Sigmoid colon (tissue), 7 donors: ENCODE data around the gene CDX1. TPM values are rescaled to one million over a fixed set of nuclear protein-coding genes. Genes with fewer than 3 reads are reported as not detected.
A peak's percentile ranks its signal among the peaks of the same experiment; 100 is the strongest.
"Not testable (repeated sequence)": the region's sequence is repeated elsewhere in the genome, so short reads cannot be mapped to it uniquely, and the experiment has no call there.

ENCODE experiments used
- DNase-seq: peaks from one replicate; pipeline ENCODE4 v3.0.0-alpha.2; 2019
- H3K27ac ChIP-seq, 4 donors: fragments of 200-600 bp; sonication (generic); one replicate each; pipeline ENCODE4 v1.5.1; 2016 to 2019; ENCODE audit warnings: mild to moderate bottlenecking in 1 of 4
- H3K27me3 ChIP-seq, 3 donors: fragments of 200-600 bp; sonication (generic); one replicate each; pipeline ENCODE4 v1.5.1; 2019; ENCODE audit warnings: mild to moderate bottlenecking in 1 of 3
- H3K36me3 ChIP-seq, 4 donors: fragments of 200-600 bp; sonication (generic); one replicate each; pipeline ENCODE4 v1.5.1; 2016 to 2019
- H3K4me1 ChIP-seq, 4 donors: fragments of 200-600 bp; sonication (generic); one replicate each; pipeline ENCODE4 v1.5.1; 2017 to 2019
- H3K4me3 ChIP-seq, 4 donors: fragments of 200-600 bp; sonication (generic); one replicate each; pipeline ENCODE4 v1.5.1; 2017 to 2019; ENCODE audit warnings: mild to moderate bottlenecking in 2 of 4, moderate library complexity in 1 of 4
- H3K9me3 ChIP-seq, 4 donors: fragments of 200-600 bp in 3 of 4; sonication (generic) in 3 of 4; one replicate each; pipeline versions ENCODE4 v1.5.1 to v1.6.1; 2013 to 2019
- EP300 ChIP-seq, 4 donors: sonication (generic); formaldehyde crosslinking; IDR thresholded peaks; one replicate each; pipeline ENCODE4 v1.6.1; 2017; ENCODE audit warnings: antibody characterized with exemption in 4 of 4
- POLR2A ChIP-seq, 2 donors: fragments of 450-650 bp; IDR thresholded peaks; one replicate each; pipeline ENCODE4 v1.6.1; 2016; ENCODE audit warnings: antibody characterized with exemption in 2 of 2, mild to moderate bottlenecking in 2 of 2, moderate library complexity in 2 of 2
- POLR2AphosphoS5 ChIP-seq, 4 donors: sonication (generic); formaldehyde crosslinking; IDR thresholded peaks; one replicate each; pipeline ENCODE4 v1.6.1; 2017; ENCODE audit warnings: antibody characterized with exemption in 4 of 4
- WGBS, 2 donors: extraction: QIAGEN DNeasy Blood & Tissue Kit; methylation state at CpG; one replicate each; pipeline ENCODE4 v1.1.7; 2013; 5-methylcytosine and 5-hydroxymethylcytosine counted together
- intact Hi-C: fragments of 100-400 bp; cut with DNase I; formaldehyde crosslinking; loops from one replicate; pipeline ENCODE4 v1.15.1; 2023
- polyA plus RNA-seq, 3 donors: library from polyadenylated mRNA; stranded (reverse); fragments of 200-250 nt; gene quantifications; one replicate each; pipeline ENCODE4 v1.2.3, GENCODE V29; 2013
- total RNA-seq, 4 donors: library from RNA; depleted of rRNA; stranded (reverse); fragments of >200 nt; gene quantifications; one replicate each; pipeline ENCODE4 v1.1.0, GENCODE V29; 2016
- TF ChIP-seq, protein P1 (sequence below), 4 experiments: fragments of 450-650 bp in 3 of 4; fragments of 200-600 bp in 1 of 4; IDR thresholded peaks; one replicate each; pipeline ENCODE4 v1.5.1; 2016 to 2019; ENCODE audit warnings: antibody characterized with exemption in 4 of 4, mild to moderate bottlenecking in 3 of 4, moderate library complexity in 2 of 4
- donor health status: healthy with polysubstance abuse.
- donor health status: Bipolar disorder and iron deficiency.
- donor health status: healthy.

CDX1 gene
- total and polyA plus RNA-seq, 7 donors, result 0.71 to 455 (median 325) TPM; not detected in 2

DNA sequence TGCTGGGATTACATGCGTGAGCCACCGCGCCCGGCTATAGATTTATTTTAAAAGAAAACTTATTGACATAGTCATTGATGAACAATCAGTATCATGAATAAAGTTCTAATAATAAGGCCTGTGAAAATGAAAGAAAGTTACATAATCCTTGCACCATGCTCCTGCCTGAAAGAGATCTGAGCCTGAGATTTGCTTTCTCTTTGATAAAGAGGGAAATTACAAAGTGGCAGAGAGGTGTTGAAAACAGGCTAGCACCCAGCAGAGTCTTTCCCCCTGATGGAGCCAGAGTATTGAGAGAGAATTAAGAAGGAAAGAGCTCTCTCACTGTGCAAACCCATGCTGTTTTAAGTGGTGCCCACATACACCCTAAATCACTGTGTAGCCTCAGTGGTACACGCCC lies 60.5 kb downstream of the CDX1 start:
- no peaks in the 10 kb centered on the region for H3K9me3 ChIP-seq
- peak; percentile 42 for DNase-seq
- no peak overlapping the region for H3K27ac ChIP-seq
- 94 to 95% methylated on average over 5 of the region's 5 CpGs for WGBS, 2 donors
- no peaks in the 10 kb centered on the region for H3K4me1 ChIP-seq
- intact Hi-C loops, result no loop called here
- TF ChIP-seq POLR2AphosphoS5 (IDR thresholded peaks at IDR 0.05) (no peak), EP300 (IDR thresholded peaks at IDR 0.05) (no peak), POLR2A (IDR thresholded peaks at IDR 0.05) (no peak)
- TF ChIP-seq, protein P1, sequence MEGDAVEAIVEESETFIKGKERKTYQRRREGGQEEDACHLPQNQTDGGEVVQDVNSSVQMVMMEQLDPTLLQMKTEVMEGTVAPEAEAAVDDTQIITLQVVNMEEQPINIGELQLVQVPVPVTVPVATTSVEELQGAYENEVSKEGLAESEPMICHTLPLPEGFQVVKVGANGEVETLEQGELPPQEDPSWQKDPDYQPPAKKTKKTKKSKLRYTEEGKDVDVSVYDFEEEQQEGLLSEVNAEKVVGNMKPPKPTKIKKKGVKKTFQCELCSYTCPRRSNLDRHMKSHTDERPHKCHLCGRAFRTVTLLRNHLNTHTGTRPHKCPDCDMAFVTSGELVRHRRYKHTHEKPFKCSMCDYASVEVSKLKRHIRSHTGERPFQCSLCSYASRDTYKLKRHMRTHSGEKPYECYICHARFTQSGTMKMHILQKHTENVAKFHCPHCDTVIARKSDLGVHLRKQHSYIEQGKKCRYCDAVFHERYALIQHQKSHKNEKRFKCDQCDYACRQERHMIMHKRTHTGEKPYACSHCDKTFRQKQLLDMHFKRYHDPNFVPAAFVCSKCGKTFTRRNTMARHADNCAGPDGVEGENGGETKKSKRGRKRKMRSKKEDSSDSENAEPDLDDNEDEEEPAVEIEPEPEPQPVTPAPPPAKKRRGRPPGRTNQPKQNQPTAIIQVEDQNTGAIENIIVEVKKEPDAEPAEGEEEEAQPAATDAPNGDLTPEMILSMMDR (IDR thresholded peaks at IDR 0.05), result no peak
- no peaks in the 10 kb centered on the region for H3K36me3 ChIP-seq
- H3K27me3 ChIP-seq, result no peaks in the 10 kb centered on the region
- H3K4me3 ChIP-seq, result no peak overlapping the region

DNA sequence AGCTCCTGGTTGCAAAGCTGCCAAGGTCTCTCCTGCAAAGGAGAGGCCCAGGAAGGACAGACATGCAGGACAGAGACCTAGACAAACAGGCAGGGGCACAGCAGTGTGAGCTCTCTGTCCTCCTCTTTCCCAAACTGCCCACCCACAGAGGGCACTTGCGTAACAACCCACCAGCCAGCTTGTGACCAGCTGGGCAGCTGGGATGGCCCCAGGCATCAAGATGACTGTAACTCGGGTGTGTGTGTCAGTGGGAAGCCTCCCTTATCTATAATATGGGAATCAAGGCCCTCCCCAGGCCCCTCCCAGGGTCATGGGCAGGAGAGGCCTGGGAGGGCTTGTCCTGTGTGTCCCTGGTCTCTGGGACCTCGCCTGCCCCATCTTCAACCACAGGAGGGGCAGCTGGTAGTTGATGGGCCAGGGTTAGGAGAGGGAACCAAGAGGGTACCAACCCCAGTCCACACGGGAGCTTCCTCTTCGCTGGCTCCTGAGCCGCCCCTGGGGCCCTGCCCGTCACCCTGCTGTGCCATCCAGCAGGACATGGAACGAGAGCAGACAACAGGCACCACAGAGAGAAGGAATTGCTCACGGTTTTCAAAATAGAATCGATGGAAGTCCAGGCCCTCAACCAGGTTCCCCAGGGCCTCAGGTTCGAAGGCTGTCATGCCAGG lies 61.2 kb downstream of the CDX1 start:
- H3K4me3 ChIP-seq, result no peak overlapping the region
- 80 to 86% methylated on average over 11 of the region's 11 CpGs for WGBS, 2 donors
- no peaks in the 10 kb centered on the region for H3K4me1 ChIP-seq
- DNase-seq, result no peak
- no peaks in the 10 kb centered on the region for H3K9me3 ChIP-seq
- no peaks in the 10 kb centered on the region for H3K27me3 ChIP-seq
- H3K36me3 ChIP-seq, result no peaks in the 10 kb centered on the region
- TF ChIP-seq EP300 (IDR thresholded peaks at IDR 0.05) (no peak), POLR2A (IDR thresholded peaks at IDR 0.05) (no peak)
- intact Hi-C loops, result no loop called here
- no peak overlapping the region for H3K27ac ChIP-seq

DNA sequence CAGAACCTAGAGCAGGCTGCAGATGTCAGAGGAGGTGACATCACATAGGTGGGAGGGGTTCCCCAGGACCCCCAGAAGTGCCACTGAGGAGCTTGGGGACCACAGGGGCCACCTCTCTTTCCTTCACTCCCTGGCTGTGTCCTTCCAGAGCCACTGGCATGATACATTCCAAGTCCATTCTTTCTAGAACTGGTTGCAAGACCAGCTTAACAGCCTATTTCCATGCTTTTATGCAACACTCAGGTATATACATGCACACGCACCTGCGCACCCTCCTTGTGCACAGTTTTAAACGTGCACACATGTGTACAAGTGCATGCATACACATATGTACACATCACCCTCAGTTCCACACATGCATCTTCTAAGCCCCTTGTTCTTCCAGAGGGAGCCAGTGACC lies 63.0 kb downstream of the CDX1 start:
- intact Hi-C loops, result no loop called here
- Histone ChIP-seq H3K27ac (no peak overlapping the region), H3K4me1 (no peaks in the 10 kb centered on the region), H3K36me3 (no peaks in the 10 kb centered on the region), H3K27me3 (no peaks in the 10 kb centered on the region), H3K9me3 (no peaks in the 10 kb centered on the region), H3K4me3 (no peak overlapping the region)
- TF ChIP-seq, protein P1 (IDR thresholded peaks at IDR 0.05), result no peak
- TF ChIP-seq EP300 (IDR thresholded peaks at IDR 0.05) (no peak), POLR2A (IDR thresholded peaks at IDR 0.05) (no peak)
- DNase-seq, result no peak
- WGBS, 2 donors, result 76 to 87% methylated on average over 3 of the region's 3 CpGs

DNA sequence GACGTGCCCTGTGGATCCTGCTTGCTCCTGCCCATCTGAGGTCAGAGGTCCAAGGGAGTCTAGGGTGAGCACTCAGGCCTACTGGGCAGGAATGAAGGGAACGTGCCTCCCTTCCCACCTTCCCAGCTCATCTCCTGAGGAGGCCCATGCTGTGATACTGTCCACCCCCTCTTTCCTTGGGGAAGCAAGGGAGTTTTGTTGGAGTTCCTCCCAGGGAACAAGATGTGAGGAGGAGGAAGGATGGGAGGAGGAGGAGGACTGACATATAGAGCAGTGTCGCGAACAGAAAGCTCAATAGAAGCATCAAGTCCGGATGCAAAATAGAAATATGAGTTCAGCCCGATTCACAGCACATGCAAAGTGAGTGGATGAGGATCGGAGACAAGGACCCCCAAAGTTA lies 64.3 kb downstream of the CDX1 start:
- WGBS, 2 donors, result 91 to 93% methylated on average over 7 of the region's 7 CpGs
- H3K27ac ChIP-seq, result no peak overlapping the region
- TF ChIP-seq POLR2AphosphoS5 (IDR thresholded peaks at IDR 0.05) (no peak), EP300 (IDR thresholded peaks at IDR 0.05) (no peak), POLR2A (IDR thresholded peaks at IDR 0.05) (no peak)
- TF ChIP-seq, protein P1 (IDR thresholded peaks at IDR 0.05), result no peak
- intact Hi-C loops, result no loop called here
- no peaks in the 10 kb centered on the region for H3K36me3 ChIP-seq
- H3K9me3 ChIP-seq, result no peaks in the 10 kb centered on the region
- DNase-seq, result no peak
- no peaks in the 10 kb centered on the region for H3K27me3 ChIP-seq
- H3K4me3 ChIP-seq, result no peak overlapping the region
- H3K4me1 ChIP-seq, result no peaks in the 10 kb centered on the region

DNA sequence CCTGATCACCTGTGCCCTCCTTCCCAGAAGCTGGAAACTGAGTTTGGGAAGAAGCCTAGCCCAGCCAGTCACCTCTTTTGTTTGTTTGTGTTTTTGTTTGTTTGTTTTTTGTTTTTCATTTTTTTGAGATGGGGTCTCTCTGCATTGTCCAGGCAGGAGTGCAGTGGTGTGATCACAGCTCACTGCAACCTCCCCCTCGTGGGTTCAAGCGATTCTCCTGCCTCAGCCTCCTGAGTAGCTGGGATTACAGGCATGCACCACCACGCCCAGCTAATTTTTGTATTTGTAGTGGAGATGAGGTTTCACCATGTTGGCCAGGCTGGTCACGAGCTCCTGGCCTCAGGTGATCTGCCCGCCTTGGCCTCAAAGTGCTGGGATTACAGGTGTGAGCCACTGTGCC lies 67.1 kb downstream of the CDX1 start:
- intact Hi-C loops, H3K36me3 ChIP-seq, H3K27me3 ChIP-seq, H3K27ac ChIP-seq, H3K4me1 ChIP-seq, H3K4me3 ChIP-seq, DNase-seq, H3K9me3 ChIP-seq: not testable (repeated sequence)
- WGBS, 2 donors, result 83 to 89% methylated on average over 5 of the region's 5 CpGs

Other genes starting within 250 kb of the CDX1 start
- gene PDE6A, start 222.0 kb upstream of the CDX1 start, total RNA-seq, result not detected
- 1 to 10 TPM; 1.6 to 2.8 (median 2.4) TPM for gene PDE6A, start 222.0 kb upstream of the CDX1 start, polyA plus RNA-seq
- gene SLC26A2, start 206.0 kb upstream of the CDX1 start, total RNA-seq, result 10 to 100 TPM in 1 of 4 donors, 1 to 10 TPM in 3; 6.4 to 12.1 (median 7.0) TPM
- 10 to 100 TPM; 40.2 to 88.8 (median 42.8) TPM for gene SLC26A2, start 206.0 kb upstream of the CDX1 start, polyA plus RNA-seq
- gene TIGD6, start 166.1 kb upstream of the CDX1 start, total RNA-seq, result 10 to 100 TPM in 1 of 4 donors, 1 to 10 TPM in 3; 1.6 to 11.4 (median 3.8) TPM
- gene TIGD6, start 166.1 kb upstream of the CDX1 start, polyA plus RNA-seq, result 1 to 10 TPM in 2 of 3 donors, under 1 TPM in 1; 0.60 to 2.4 (median 1.4) TPM
- 10 to 100 TPM; 13.9 to 28.8 (median 21.0) TPM for gene HMGXB3, start 166.0 kb upstream of the CDX1 start, total RNA-seq
- gene HMGXB3, start 166.0 kb upstream of the CDX1 start, polyA plus RNA-seq, result 10 to 100 TPM in 1 of 3 donors, 1 to 10 TPM in 2; 3.6 to 22.5 (median 6.5) TPM
- gene CSF1R, start 80.2 kb upstream of the CDX1 start, total RNA-seq, result 10 to 100 TPM; 21.9 to 44.4 (median 36.0) TPM
- gene CSF1R, start 80.2 kb upstream of the CDX1 start, polyA plus RNA-seq, result 10 to 100 TPM; 10.8 to 26.1 (median 16.3) TPM
- 100 to 1,000 TPM in 1 of 4 donors, 10 to 100 TPM in 3; 54.9 to 104 (median 69.4) TPM for gene PDGFRB, start 10.9 kb upstream of the CDX1 start, total RNA-seq
- 10 to 100 TPM in 1 of 3 donors, 1 to 10 TPM in 2; 3.9 to 26.7 (median 6.0) TPM for gene PDGFRB, start 10.9 kb upstream of the CDX1 start, polyA plus RNA-seq
- gene SLC6A7, start 23.3 kb downstream of the CDX1 start, total RNA-seq, result not detected
- gene SLC6A7, start 23.3 kb downstream of the CDX1 start, polyA plus RNA-seq, result 10 to 100 TPM in 1 of 3 donors, under 1 TPM in 2; 0.46 to 10.8 (median 0.60) TPM
- gene CAMK2A, start 123.0 kb downstream of the CDX1 start, total RNA-seq, result 1 to 10 TPM in 2 of 4 donors, under 1 TPM in 2; 0.49 to 2.1 (median 1.2) TPM
- under 1 TPM in 2 of 3 donors, not detected in 1; 0.44 to 0.60 TPM for gene CAMK2A, start 123.0 kb downstream of the CDX1 start, polyA plus RNA-seq
- 1 to 10 TPM; 1.4 to 3.3 (median 2.3) TPM for gene ARSI, start 136.1 kb downstream of the CDX1 start, total RNA-seq
- gene ARSI, start 136.1 kb downstream of the CDX1 start, polyA plus RNA-seq, result under 1 TPM in 1 of 3 donors, not detected in 2; 0.63 TPM
- 10 to 100 TPM; 17.4 to 28.1 (median 23.6) TPM for gene TCOF1, start 190.9 kb downstream of the CDX1 start, total RNA-seq
- 10 to 100 TPM in 1 of 3 donors, 1 to 10 TPM in 2; 5.4 to 26.4 (median 6.2) TPM for gene TCOF1, start 190.9 kb downstream of the CDX1 start, polyA plus RNA-seq
- gene CD74, start 246.1 kb downstream of the CDX1 start, total RNA-seq, result 100 to 1,000 TPM; 176 to 362 (median 199) TPM
- gene CD74, start 246.1 kb downstream of the CDX1 start, polyA plus RNA-seq, result 1,000 to 10,000 TPM in 1 of 3 donors, 100 to 1,000 TPM in 2; 208 to 2,186 (median 596) TPM